Measurements from ENCODE around the gene THEMIS.

GRCh38 chr6:127776320-127776719 is 124.5 kb downstream of the THEMIS start:
- TF ChIP-seq EZH2 (IDR thresholded peaks at IDR 0.05; ENCODE audit: borderline replicate concordance, low read length) (no peak), CTCF (conservative IDR thresholded peaks at IDR 0.05 in 1 of 2, IDR thresholded peaks at IDR 0.05 in 1 of 2; ENCODE audit: extremely low read depth in 1 of 2, insufficient read depth in 1 of 2, low read depth in 1 of 2, low read length in 2 of 2) (no peak)
